GM18858 (cell line): ENCODE results near the gene SFMBT2.

Experiments
- ATAC-seq: cut with Tn5 transposase; IDR thresholded peaks from one replicate; pipeline ENCODE4 v1.9.1; 2021; ENCODE audit not compliant: unreplicated experiment

Gene SFMBT2

DNA sequence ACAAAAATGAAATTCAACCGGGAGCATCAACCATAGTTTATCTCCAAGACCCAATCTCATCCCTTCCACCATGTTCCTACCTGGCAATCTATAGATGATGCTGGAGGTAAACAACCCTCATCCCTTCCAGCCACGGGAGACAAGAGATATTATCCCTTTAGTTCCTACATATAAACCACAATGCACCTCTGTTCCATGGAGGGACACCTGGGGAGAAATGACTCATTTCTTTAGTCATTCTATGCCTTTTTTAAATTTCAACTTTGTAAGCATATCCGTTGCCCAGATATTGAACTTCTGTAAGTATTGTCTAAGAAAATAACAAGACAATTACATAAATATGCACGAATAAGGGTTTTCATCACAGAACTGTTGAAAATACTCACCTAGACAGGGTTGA, 15.5 kb upstream of the SFMBT2 start:
- ATAC-seq, result no peak

DNA sequence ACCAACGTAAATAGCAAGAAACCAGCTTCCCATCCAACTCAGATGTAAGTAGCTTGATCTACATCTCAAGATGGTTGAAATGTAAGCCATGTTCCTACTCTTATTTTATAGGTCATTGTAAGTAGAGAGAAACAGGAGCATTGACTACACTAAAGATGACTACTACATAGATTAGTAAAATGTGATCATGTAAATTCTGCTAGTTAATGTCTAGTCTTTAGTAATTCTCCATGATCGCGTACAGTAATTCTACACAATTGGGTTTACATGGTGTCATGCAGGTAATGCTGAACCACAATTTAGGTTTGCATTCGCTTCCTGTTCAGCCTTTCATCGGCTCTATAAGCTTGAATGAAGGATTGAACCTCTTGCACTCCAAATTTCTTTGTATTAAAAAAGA, 14.9 kb upstream of the SFMBT2 start:
- no peak for ATAC-seq

DNA sequence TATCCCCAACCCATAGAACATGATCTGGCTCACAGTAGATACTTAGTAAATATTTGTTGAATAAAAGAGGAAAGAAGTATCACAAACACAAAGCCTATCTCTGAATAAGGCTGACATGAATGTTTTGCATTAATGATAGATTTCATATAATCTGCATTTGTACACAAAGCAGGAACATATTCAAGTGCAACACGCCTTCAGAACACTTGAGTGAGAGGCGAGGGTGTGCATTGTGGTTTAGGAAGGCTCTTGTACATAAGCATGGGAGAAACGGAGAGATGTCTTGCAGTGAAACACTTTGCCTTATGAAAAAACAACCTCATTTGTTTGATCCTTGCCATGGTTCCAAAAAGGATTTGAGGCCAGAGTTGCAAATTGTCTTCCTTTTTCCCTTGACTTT, 14.1 kb upstream of the SFMBT2 start:
- no peak for ATAC-seq

DNA sequence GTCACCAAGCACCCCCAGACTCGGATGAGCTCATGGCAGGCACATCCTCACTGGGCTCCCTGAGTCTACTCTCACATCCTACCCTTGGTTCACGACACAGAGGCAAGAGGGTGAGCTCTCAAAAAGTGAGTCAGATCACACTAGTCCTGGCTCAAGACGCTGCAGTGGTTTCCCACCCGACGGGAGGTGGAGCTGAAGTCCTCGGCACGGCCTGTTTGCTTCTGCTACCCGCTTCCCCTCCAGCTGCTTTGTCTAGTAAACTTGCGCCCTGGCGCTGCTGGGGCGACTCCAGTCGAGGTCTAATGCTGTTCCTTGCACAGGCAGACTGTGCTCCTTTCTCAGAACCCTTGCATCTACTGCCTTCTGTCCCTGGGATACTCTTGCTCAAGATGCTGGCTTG, 13.5 kb upstream of the SFMBT2 start:
- ATAC-seq, result no peak

DNA sequence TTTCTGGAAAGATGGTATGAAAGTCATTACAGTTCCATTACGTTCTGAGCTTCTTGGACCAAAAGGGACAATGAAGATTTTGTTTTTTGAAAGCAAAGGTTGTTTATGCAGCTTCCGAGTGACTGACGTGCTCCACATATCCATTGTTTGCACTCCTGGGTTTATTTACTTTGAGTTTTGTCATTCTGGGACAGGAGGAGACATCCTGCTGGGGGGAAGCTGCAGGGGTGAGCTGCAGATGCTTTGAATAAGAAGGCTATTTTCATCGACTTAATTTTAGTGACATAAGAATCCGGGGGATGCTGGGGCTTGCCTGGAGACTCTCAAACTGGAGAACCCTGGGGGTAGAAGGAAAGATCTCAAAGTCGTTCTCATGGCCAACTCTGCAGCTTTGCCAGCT, 12.7 kb upstream of the SFMBT2 start:
- no peak for ATAC-seq

DNA sequence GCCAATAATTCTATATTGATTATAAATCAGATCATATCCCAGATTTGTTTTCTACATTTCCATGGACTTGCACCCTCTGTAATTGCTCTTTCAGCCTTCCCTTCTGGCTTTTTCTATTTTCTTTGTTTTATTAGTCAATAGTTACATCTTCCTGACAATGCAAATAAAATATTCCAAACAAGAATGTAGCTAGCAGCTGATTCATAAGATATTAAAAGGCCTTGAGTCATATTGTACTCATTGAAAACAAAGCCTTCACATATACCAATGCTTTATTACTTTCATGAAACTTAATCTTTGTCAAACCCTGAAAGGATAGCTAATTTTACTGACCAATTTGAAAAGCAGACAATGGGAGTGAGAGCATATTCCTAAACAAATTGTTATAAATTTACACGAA, 10.7 kb upstream of the SFMBT2 start:
- no peak for ATAC-seq

DNA sequence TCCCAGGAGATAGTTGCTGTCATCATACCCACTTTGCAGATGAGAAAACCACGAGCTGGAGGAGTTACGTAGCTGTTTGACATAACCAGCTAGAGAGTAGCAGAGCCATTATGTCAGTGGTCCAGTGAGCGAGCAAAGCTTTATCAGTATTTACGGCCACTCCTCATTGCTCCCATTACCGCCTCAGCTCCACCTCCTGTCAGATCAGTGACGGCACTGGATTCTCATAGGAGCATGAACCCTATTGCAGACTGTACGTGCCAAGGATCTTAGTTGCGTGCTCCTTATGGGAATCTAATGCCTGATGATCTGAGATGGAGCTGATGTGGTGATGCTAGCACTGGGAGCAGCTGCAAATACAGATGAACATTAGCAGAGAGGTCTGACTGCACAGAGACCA, 9.2 kb upstream of the SFMBT2 start:
- ATAC-seq, result no peak

DNA sequence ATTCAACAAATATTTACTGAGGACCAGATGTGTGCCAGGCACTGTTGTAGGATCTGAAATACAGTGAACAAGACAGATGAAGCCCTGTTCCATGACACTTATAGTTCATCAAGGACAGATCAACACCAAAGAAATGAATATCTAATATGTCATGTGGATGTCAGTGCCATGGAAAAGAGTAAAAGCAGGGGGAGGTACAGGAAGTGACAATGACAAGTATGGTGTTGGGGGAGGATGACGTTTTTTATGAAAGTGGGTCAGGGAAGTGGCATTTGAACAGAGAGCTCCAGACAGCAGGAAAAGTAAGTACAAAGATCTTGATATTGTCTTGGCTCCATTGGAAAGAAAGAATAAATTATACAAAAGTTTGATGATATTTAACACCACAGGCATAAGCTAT, 7.0 kb upstream of the SFMBT2 start:
- no peak for ATAC-seq

DNA sequence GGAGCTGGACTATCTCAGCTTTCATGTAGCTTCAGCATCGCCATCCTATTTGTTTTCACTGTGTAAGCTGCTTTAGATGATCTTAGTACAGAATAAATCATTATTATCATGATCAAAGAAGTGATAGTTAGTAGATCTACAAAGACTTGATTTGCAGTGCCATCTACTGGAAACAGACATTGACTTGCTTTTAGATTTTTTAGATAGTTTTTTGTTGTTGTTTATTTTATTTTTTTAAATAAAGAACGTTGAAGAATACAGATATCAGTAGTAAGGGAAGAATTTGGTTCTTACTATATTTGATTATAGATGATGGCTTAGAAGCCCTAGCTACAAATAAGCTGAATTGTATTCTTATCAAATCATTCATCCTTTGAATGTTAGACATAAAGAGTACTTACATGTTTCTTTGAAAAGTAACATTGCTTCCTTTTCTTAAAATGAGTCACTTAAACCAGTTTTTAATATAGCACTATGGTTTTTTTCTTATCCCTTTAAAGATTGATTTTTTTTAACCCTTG, 6.3 kb upstream of the SFMBT2 start:
- no peak for ATAC-seq

DNA sequence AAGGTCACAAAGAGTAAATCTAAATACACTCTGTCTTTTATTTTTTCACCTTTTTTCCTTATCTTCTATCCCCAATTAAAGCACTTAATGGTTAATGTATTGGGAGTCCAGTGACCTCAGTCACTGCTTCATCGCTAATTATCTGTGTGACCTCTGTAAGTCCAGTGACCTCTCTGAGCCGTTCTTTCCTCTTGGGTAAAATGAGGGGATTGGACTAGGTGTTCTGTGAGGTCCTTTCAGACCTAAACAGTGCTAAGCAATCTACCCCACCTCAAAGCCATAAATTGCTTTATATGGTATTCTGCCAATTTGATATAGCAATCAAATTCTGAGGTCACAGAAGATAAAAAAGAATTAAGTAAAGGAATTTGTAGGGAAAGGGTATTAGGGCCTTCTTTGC, 3.9 kb upstream of the SFMBT2 start:
- ATAC-seq, result no peak

DNA sequence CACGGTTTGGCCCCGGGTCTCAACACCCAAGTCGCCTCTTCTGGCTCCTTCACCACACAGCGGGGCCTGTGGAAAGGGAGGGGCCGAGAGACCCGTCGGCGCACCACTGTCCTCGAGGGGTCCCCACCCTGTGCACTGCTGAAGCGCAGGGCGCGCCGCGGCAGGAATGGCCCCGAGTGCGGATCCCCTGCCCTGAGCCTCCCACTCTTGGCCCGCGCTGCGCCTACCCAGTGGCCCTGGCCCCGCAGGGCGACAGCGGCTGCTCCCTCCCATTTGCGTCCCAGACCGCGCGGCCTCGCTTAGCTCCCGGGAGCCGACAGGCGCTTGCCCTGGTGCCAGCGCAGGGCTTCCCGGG, 2.1 kb upstream of the SFMBT2 start:
- no peak for ATAC-seq

DNA sequence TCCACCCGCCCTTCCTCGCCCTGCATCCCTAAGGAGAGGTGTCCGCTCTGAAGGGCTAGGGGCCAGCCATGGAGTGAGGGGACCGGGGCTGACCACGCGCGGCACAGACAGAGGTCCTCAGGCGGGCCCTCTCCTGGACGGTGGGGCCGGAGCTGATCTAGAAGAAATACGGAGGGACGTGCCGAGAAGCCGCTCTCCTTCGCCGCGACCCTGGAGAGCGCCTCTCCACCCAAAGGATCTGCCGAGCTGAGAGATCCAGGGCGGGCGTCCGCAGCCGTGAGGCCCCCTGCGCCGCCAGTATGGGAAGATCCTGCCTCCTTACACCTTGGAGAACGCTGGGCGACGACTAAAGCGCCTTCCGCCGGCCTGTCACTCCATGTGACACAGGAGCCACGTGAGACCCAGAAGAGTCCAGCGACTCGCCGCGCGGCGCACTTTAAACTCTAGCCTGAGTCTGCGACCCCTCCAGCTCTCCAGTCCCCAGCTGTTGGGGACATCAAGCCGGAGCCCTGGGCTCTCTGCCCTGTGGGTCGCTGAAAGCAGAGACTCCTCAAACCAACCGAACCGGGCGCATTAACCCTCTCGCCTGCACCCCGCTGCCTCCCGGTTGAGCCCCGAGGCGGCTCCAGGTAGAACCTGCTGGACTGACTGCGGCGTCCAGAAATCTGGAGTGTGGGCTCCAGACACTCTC, 1.5 kb upstream of the SFMBT2 start:
- ATAC-seq, result no peak

DNA sequence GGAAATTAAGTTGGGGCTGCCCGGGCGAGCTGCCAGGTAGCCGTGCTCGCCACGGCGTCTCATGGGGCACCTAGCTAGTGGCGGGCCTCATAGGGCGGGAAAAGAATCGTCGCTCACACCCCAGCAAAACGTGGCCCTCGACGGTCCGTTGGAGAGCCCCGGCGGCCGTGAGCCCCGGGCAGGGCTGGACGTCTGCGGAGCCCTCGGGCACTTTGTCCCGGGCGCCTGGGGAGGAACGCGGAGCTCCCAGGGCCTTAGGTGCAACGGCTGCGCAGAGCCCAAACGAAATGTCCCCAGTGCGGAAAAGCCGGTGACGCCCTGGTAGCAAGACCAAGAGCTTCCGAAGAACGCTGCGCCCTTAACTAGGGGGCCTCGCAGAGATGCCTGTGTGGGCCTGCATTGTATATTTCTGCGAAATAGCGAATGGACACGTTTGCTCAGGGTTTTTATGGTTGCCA, 866 bp upstream of the SFMBT2 start:
- no peak for ATAC-seq

DNA sequence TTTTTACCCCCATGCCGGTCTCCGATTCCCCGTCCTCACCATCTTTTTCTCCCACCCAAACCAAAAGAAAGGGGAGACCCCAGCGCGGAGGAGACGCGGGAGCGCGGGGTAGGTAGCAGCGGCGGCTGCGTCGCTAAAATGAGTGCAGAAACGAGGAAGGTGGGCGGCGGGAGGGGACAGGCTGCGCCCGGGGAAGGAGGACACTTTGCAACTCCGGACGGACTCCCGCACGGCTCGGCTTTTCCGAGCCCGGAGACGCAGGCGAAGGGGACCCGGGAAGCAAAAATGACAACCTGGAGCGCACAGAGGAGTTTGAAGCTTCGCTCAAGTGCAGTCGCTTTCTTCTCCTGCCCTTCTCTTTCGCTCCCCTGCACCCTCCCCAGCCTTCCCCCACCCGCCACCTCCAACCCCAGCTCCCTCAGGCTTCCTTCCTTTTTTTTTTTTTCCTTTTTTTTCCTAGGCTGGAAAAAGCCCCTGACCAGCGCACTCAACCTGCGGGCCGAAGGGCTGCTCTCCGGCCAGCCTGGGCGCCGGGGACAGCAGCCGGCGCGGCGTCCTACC, 453 bp downstream of the SFMBT2 start:
- ATAC-seq, result no peak

DNA sequence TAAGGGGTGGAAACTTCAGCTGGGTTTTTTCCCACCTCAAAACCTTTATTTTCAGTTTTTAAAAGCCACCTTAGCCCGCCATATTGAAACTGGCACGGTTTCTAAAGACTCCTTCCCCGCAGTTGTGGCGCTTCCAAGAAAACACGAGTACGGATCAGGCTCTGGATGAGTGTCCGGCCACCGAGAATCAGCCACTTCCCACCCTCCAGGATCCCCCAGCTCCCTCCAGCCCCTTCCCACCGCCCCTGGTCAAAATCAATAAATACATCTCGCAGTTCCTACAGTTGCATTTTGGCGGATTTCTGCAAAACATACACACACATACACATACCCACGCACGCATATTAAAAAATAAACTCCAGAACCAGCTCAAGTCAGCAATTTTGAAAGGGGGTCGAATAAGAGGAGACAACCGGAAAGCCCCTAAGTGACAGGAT, 1.1 kb downstream of the SFMBT2 start:
- no peak for ATAC-seq

DNA sequence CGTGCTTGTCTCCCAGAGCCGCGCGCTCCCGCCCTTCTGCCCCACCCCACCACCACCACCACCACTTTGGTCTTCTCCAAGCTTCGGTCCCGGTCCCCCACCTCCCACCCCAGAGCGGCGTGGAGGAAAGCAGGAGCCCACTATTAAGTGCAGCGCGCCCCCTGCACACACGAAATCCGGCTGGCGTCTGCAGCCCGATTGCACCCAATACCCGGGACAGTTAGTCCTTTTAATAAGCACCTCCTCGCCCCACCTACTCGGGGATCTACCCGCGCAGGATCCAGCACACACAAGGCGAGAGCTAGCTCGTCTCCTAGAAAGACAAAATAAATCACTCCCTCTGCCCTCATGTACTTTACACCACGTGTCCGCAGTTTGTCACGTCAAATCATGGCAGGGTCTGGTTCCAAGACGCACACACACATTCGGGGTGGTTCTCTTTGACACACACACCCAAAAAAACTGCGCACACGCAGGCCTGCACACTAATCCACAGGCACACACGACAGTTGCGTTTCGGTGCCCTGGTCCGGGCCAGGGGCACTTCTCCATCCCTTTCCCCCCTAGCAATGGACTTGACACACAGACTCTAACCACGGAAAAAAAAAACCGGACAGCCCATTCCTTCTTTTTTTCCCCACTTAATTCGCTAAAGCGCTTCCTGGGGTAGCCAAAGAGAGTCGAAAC, 1.6 kb downstream of the SFMBT2 start:
- ATAC-seq, result peak; percentile 52

DNA sequence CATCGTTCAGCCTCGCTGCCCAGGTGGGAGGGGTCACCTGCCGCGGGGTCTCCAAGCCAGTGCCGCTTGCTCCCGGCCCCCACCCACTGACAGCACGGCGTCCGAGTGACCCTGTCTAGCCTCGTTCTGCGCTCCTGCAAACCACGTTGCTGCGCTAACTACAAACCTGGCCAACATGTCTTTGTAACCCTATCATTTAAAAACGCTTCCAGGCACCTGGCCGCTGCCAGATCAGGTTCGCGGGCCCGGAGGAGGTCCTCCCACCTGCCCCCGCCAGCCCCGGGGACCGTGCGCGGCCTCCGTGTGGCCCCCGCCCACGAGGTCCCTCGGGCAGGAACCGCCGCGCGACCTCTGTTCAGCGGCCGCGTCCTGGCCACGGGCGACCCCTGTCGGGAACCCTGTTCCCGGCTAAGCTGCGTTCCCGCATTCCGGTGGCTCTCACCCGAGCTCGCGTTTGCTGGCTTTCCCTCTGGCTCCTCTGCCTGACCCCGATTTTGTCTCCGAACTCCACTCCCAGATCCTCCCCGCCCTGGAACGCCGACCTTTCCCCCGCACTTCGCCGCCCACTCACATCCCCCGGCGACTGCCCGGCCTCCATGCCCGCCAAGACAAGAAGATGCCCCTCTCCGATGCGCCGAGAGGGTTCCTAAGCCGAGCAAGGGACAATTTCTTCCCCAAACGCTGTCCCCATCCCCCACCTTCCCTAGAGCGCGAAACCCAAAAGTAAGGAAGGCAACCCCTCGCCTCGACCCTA, 2.4 kb downstream of the SFMBT2 start:
- ATAC-seq, result no peak

DNA sequence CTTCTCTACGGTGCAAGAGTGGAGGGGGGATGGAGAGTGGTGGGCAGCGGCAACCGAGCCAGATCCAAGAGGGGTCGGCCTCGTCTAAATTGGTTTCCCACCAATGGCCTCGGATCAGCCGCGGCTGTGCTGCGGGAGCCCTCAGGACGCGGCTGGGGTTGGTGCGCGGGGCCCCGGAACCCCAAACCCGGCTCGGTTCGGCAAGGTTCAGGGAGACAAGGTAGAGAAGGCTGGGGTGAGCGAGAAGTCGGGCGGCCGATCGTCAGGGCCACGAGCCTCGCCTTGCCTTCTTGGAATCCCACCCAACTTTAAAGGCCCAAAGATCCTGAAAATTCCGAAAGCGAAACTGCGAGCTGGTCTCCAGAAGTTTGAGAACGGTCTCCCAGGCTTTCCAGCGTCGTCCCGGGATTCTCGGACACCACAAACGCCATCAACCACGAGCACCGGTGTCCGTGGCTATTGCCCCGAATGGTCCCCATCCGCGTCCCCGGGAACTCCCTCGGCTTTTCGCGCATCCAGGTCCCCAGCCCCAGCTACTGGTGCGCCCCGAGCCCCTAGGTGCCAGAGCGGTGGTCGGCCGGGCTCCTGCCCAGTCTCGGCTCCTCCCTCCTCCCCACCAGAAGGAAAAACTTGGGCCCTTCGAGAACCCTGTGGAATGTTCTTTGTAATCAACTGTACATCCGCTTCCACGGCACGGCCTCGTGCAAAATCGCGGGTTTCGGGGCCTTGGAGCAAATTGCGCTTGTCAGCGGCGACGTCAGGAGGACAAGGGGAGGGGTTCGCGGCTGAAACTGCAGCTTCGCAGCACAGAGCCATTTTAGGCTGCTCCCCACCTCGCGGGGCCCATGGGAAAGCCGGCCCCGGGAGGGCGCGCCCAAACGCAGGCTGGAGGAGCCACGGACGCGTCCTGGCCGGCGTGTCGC, 3.2 kb downstream of the SFMBT2 start:
- ATAC-seq, result no peak

DNA sequence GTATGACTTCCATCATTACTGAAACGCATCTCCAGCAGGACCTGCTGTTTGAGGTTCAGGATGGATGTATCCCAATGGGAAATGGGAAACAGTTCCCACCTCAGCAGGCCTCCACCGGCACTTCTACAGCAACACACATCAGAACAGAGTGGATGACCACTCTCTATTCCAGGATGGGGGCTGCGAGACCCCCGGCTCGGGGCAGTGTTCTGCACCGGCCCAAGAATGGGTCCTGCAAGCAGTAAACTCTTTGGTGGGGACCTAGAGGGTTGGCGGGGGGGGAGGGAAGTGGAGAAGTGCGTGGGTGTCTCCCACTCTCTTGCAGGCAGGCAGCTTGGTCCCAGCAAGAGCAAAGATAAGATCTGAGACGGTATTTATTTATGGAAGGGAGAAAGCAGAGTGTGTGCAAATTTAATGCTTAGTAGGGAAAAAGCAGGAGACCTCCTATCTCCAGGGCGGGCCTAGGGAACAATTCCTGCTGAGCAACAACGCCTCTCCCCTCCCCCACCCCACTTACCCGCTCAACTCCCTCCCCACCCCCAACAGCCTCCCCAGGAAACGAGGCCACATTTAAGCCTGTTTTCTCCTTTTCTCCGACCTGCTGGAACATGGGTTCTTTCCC, 4.0 kb downstream of the SFMBT2 start:
- ATAC-seq, result no peak

DNA sequence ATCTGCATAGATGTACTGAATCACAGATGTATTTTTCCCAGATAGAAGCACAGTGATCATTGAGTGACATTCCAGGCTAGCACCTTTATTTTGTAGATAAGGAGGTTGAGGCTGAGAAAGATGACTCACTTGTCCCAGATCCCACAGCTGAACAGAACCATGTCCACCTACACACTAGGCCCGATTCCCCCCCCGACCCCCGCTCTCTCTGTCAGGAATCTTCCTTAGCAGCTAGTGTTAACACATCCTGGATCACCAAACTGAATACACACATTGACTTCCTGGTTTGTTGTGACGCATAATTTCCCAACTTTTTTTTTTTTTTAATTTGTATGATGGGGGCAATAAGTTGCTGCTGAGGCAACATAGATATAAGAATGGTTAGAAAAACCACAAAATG, 5.2 kb downstream of the SFMBT2 start:
- no peak for ATAC-seq
